Islet of Langerhans (tissue), 1 donor: ENCODE measurements around the gene ADAMTSL5.

Experiments used
- FAIRE-seq: peaks from one replicate; lab custom pipeline; 2011; peaks lifted over from hg19 to GRCh38; lab: Jason Lieb, UNC

The ADAMTSL5 gene

GRCh38 chr19:1466018-1466460 lies 46.8 kb downstream of the ADAMTSL5 start:
- no peak for FAIRE-seq

GRCh38 chr19:1465191-1466016 lies 47.4 kb downstream of the ADAMTSL5 start:
- no peak for FAIRE-seq

GRCh38 chr19:1461862-1462261 lies 51.0 kb downstream of the ADAMTSL5 start:
- no peak for FAIRE-seq

GRCh38 chr19:1460033-1460995 lies 52.5 kb downstream of the ADAMTSL5 start:
- FAIRE-seq = no peak

- FAIRE-seq = no peak
These were observed 53.3 kb downstream of the ADAMTSL5 start for GRCh38 chr19:1459479-1459878.

- FAIRE-seq = no peak
These were observed 54.9 kb downstream of the ADAMTSL5 start for GRCh38 chr19:1457892-1458291.

GRCh38 chr19:1457031-1457739 lies 55.6 kb downstream of the ADAMTSL5 start:
- FAIRE-seq = no peak

GRCh38 chr19:1456121-1456900 lies 56.5 kb downstream of the ADAMTSL5 start:
- FAIRE-seq = no peak

- no peak for FAIRE-seq
These were observed 57.3 kb downstream of the ADAMTSL5 start for GRCh38 chr19:1455336-1456120.
